HEK293 (cell line): ENCODE results near the gene CLIP1.
"Not testable (repeated sequence)": the region's sequence is repeated elsewhere in the genome, so short reads cannot be mapped to it uniquely, and the experiment has no call there.

Experiments used
- CTCF ChIP-seq: fragments of 450-650 bp; formaldehyde crosslinking; IDR thresholded peaks from 2 replicates; pipeline ENCODE4 v1.5.1; 2016; ENCODE audit warnings: missing biosample characterization, missing genetic modification characterization
- REPIN1 ChIP-seq: fragments of 450-650 bp; formaldehyde crosslinking; IDR thresholded peaks from 2 replicates; pipeline ENCODE4 v1.5.1; 2017; ENCODE audit warnings: missing biosample characterization, missing genetic modification characterization, low read depth
- ZBTB20 ChIP-seq: fragments of 450-650 bp; formaldehyde crosslinking; IDR thresholded peaks from 2 replicates; pipeline ENCODE4 v1.5.1; 2016; ENCODE audit warnings: missing biosample characterization, missing genetic modification characterization
- ZBTB44 ChIP-seq: fragments of 450-650 bp; IDR thresholded peaks from 2 replicates; pipeline ENCODE4 v1.5.1; 2018; ENCODE audit warnings: missing biosample characterization, mild to moderate bottlenecking, missing genetic modification characterization
- ZFP37 ChIP-seq: fragments of 450-650 bp; formaldehyde crosslinking; IDR thresholded peaks from 2 replicates; pipeline ENCODE4 v1.5.1; 2016; ENCODE audit warnings: missing biosample characterization, missing genetic modification characterization
- ZNF114 ChIP-seq: fragments of 450-650 bp; formaldehyde crosslinking; IDR thresholded peaks from 2 replicates; pipeline ENCODE4 v1.5.0; 2017; ENCODE audit warnings: missing biosample characterization, missing genetic modification characterization
- ZNF138 ChIP-seq: fragments of 450-650 bp; formaldehyde crosslinking; IDR thresholded peaks from 2 replicates; pipeline ENCODE4 v1.5.1; 2016; ENCODE audit warnings: missing biosample characterization, missing genetic modification characterization, borderline replicate concordance
- ZNF324 ChIP-seq: fragments of 450-650 bp; formaldehyde crosslinking; IDR thresholded peaks from 2 replicates; pipeline ENCODE4 v1.5.1; 2016; ENCODE audit warnings: missing biosample characterization, missing genetic modification characterization
- ZNF366 ChIP-seq: fragments of 450-650 bp; formaldehyde crosslinking; conservative IDR thresholded peaks from 2 replicates; pipeline ENCODE4 v1.5.1; 2016; ENCODE audit warnings: missing biosample characterization, missing genetic modification characterization
- ZNF416 ChIP-seq: fragments of 450-650 bp; formaldehyde crosslinking; IDR thresholded peaks from 2 replicates; pipeline ENCODE4 v1.5.1; 2016; ENCODE audit warnings: missing biosample characterization, missing genetic modification characterization
- ZNF449 ChIP-seq: fragments of 450-650 bp; formaldehyde crosslinking; IDR thresholded peaks from 2 replicates; pipeline ENCODE4 v1.5.1; 2017; ENCODE audit warnings: missing biosample characterization, mild to moderate bottlenecking, missing genetic modification characterization, moderate library complexity
- ZNF660 ChIP-seq: fragments of 450-650 bp; IDR thresholded peaks from 2 replicates; pipeline ENCODE4 v1.5.1; 2018; ENCODE audit warnings: missing biosample characterization, mild to moderate bottlenecking, missing genetic modification characterization
- TF ChIP-seq, protein P1 (sequence below): fragments of 450-650 bp; formaldehyde crosslinking; IDR thresholded peaks from 2 replicates; pipeline ENCODE4 v1.5.1; 2016; ENCODE audit warnings: missing biosample characterization, missing genetic modification characterization
- TF ChIP-seq, protein P2 (sequence below): fragments of 450-650 bp; formaldehyde crosslinking; IDR thresholded peaks from 2 replicates; pipeline ENCODE4 v1.5.1; 2016; ENCODE audit warnings: missing biosample characterization, missing genetic modification characterization, borderline replicate concordance

- not testable (repeated sequence) for TF ChIP-seq CTCF (tag by site-specific recombination); ZBTB44 (tag by site-specific recombination); ZNF660; ZNF366 (tag by site-specific recombination); ZBTB20 (tag by site-specific recombination); ZNF449 (tag by site-specific recombination); ZNF416 (tag by site-specific recombination); ZNF114; ZNF138; ZFP37 (tag by site-specific recombination); ZNF324 (tag by site-specific recombination); REPIN1
- TF ChIP-seq, protein P1, sequence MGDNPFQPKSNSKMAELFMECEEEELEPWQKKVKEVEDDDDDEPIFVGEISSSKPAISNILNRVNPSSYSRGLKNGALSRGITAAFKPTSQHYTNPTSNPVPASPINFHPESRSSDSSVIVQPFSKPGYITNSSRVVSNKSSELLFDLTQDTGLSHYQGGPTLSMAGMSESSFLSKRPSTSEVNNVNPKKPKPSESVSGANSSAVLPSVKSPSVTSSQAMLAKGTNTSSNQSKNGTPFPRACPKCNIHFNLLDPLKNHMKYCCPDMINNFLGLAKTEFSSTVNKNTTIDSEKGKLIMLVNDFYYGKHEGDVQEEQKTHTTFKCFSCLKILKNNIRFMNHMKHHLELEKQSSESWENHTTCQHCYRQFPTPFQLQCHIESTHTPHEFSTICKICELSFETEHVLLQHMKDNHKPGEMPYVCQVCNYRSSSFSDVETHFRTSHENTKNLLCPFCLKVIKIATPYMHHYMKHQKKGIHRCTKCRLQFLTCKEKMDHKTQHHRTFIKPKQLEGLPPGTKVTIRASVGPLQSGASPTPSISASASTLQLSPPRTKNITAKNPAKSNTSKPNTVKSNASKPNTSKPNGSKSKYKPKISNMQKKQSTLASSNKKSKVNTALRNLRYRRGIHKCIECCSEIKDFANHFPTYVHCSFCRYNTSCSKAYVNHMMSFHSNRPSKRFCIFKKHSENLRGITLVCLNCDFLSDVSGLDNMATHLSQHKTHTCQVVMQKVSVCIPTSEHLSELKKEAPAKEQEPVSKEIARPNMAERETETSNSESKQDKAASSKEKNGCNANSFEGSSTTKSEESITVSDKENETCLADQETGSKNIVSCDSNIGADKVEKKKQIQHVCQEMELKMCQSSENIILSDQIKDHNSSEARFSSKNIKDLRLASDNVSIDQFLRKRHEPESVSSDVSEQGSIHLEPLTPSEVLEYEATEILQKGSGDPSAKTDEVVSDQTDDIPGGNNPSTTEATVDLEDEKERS (tag by site-specific recombination), result not testable (repeated sequence)
- TF ChIP-seq, protein P2, sequence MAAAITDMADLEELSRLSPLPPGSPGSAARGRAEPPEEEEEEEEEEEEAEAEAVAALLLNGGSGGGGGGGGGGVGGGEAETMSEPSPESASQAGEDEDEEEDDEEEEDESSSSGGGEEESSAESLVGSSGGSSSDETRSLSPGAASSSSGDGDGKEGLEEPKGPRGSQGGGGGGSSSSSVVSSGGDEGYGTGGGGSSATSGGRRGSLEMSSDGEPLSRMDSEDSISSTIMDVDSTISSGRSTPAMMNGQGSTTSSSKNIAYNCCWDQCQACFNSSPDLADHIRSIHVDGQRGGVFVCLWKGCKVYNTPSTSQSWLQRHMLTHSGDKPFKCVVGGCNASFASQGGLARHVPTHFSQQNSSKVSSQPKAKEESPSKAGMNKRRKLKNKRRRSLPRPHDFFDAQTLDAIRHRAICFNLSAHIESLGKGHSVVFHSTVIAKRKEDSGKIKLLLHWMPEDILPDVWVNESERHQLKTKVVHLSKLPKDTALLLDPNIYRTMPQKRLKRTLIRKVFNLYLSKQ (tag by site-specific recombination), result not testable (repeated sequence)
These were observed 64.9 kb downstream of the CLIP1 start for GRCh38 chr12:122357536-122357935.
